PC-9 (cell line): Measurements from ENCODE around the gene RNFT1.

ENCODE experiments used
- CTCF ChIP-seq: fragments of 200-600 bp; sonication (generic); conservative IDR thresholded peaks from 2 replicates; pipeline ENCODE4 v1.6.1; 2017; ENCODE audit warnings: mixed run types, antibody characterized with exemption, mild to moderate bottlenecking, moderate library complexity
- EZH2 ChIP-seq: fragments of 200-600 bp; sonication (generic); IDR thresholded peaks from 2 replicates; pipeline ENCODE4 v1.8.0; 2017; ENCODE audit warnings: antibody characterized with exemption, low read depth

GRCh38 chr17:59962739-59963318 lies 1.7 kb downstream of the RNFT1 start:
- no peak for TF ChIP-seq CTCF
- TF ChIP-seq EZH2, result no peak
